ENCODE data around the gene STMN3. TPM values are rescaled to one million over a fixed set of nuclear protein-coding genes. Genes with fewer than 3 reads are reported as not detected.
A peak's percentile ranks its signal among the peaks of the same experiment; 100 is the strongest.

The STMN3 gene
- total RNA-seq, 1 experiment from 2014 or later = 27.9 TPM

DNA sequence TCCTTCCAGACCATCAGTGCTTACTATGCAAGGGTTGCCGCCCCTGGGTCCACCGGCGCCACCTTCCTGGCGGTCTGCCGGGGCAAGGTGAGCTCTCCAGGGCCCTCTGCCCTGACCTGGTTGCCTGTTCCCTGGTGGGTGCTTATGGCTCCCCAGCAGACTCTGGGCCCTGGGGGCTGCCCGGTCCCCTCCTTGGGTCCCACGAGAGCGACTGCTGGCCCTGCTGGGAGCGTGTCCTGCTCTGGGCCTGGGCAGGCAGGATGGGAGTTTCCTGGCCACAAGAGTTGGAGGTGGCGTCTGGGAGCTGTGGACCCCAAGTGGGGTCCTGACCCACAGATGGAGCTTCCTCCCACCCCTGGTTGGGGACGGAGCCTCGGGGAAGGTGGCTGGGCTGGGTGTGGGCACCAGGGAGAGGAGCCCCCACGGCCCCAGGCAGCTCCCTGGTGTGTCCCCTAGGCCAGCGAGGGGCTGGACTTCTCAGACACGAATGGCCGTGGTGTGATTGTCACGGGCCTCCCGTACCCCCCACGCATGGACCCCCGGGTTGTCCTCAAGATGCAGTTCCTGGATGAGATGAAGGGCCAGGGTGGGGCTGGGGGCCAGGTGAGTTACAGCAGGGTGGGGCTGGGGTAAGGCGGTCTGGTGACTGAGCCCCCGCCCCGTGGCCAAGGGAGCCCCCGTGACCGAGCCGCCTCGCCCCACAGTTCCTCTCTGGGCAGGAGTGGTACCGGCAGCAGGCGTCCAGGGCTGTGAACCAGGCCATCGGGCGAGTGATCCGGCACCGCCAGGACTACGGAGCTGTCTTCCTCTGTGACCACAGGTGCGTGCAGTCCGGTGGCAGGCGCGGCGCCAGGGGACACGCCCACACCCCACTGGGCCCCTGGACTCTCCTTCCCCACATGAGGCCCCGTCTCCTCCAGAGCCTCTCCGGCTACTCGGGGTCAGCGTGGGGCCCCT, 36.1 kb upstream of the STMN3 start:
- H3K4me1 ChIP-seq = peaks cover 25% of the 10 kb centered on the region
- intact Hi-C loops (cut with micrococcal nuclease; ENCODE audit: unreplicated experiment) = loop anchor here (5.0 kb wide), 1 partner anchor 152 kb away; the partner anchor contains the start of gene PTK6
- TF ChIP-seq CTCF (IDR thresholded peaks at IDR 0.05; ENCODE audit: insufficient read depth in 1 of 2, low read depth in 1 of 2, low read length in 1 of 2, severe bottlenecking in 1 of 2, unreplicated experiment in 1 of 2) = no peak
- Mint-ChIP-seq H3K36me3 (ENCODE audit: insufficient read depth, unreplicated experiment) (peaks cover 87% of the 10 kb centered on the region), H3K27ac (ENCODE audit: unreplicated experiment) (no peak overlapping the region), H3K9me3 (ENCODE audit: unreplicated experiment) (no peaks in the 10 kb centered on the region), H3K4me1 (ENCODE audit: low read depth, unreplicated experiment) (no peaks in the 10 kb centered on the region), H3K4me3 (ENCODE audit: unreplicated experiment) (no peak overlapping the region), H3K27me3 (ENCODE audit: insufficient read depth, unreplicated experiment) (no peaks in the 10 kb centered on the region)
- H3K9me3 ChIP-seq = peaks cover 2% of the 10 kb centered on the region; the same call in 1 of the 2 replicates
- ChIA-PET CTCF (interaction anchor here (0.7 kb wide), 1 partner anchor 431 kb away, joined by 3 read pairs; no protein-coding TSS in a partner anchor), POLR2A (interaction anchor here (0.6 kb wide), 1 partner anchor 61 kb away, joined by 3 read pairs; no protein-coding TSS in a partner anchor)
- no peaks in the 10 kb centered on the region; the same call in 1 of the 2 replicates for H3K36me3 ChIP-seq (ENCODE audit: control insufficient read depth, insufficient read depth, low read length)
- no TSS peak for BruUV-seq (replicated peaks)
- H3K27me3 ChIP-seq (replicated peaks; ENCODE audit: control insufficient read depth, insufficient read depth, low read length) = no peaks in the 10 kb centered on the region
- DNase-seq = no peak
- no peak overlapping the region for H3K4me3 ChIP-seq (ENCODE audit: low read depth, low read length)

GRCh38 chr20:63688228-63689045, 35.2 kb upstream of the STMN3 start:
- Mint-ChIP-seq H3K4me1 (ENCODE audit: low read depth, unreplicated experiment) (no peaks in the 10 kb centered on the region), H3K9me3 (ENCODE audit: unreplicated experiment) (no peaks in the 10 kb centered on the region), H3K27ac (ENCODE audit: unreplicated experiment) (peak overlapping the region; percentile 67), H3K36me3 (ENCODE audit: insufficient read depth, unreplicated experiment) (peaks cover 84% of the 10 kb centered on the region), H3K4me3 (ENCODE audit: unreplicated experiment) (no peak overlapping the region), H3K27me3 (ENCODE audit: insufficient read depth, unreplicated experiment) (no peaks in the 10 kb centered on the region)
- BruUV-seq (replicated peaks) = no TSS peak
- ChIA-PET CTCF (interaction anchor here (0.7 kb wide), 1 partner anchor 432 kb away, joined by 3 read pairs; no protein-coding TSS in a partner anchor), POLR2A (no interaction called here)
- no peaks in the 10 kb centered on the region for H3K36me3 ChIP-seq (ENCODE audit: control insufficient read depth, insufficient read depth, low read length)
- DNase-seq = no peak
- peaks cover 25% of the 10 kb centered on the region for H3K4me1 ChIP-seq
- no peaks in the 10 kb centered on the region for H3K27me3 ChIP-seq (replicated peaks; ENCODE audit: control insufficient read depth, insufficient read depth, low read length)
- no peak for TF ChIP-seq CTCF (IDR thresholded peaks at IDR 0.05; ENCODE audit: insufficient read depth in 1 of 2, low read depth in 1 of 2, low read length in 1 of 2, severe bottlenecking in 1 of 2, unreplicated experiment in 1 of 2)
- no peak overlapping the region for H3K4me3 ChIP-seq (ENCODE audit: low read depth, low read length)
- no peaks in the 10 kb centered on the region for H3K9me3 ChIP-seq
- intact Hi-C loops (cut with micrococcal nuclease; ENCODE audit: unreplicated experiment) = no loop called here

Data from Caco-2 (cell line).